Stimulated activated CD8-positive, alpha-beta memory T cell treated with anti-CD3 and anti-CD28 coated beads, Interleukin-7, amount 100 ng/mL, for 24 hours (primary cell): Measurements from ENCODE around the gene JARID2.

Experiments used
- DNase-seq: peaks from one replicate; pipeline ENCODE4 v3.0.0-alpha.2; 2020; ENCODE audit warnings: low read depth

JARID2 gene

DNA sequence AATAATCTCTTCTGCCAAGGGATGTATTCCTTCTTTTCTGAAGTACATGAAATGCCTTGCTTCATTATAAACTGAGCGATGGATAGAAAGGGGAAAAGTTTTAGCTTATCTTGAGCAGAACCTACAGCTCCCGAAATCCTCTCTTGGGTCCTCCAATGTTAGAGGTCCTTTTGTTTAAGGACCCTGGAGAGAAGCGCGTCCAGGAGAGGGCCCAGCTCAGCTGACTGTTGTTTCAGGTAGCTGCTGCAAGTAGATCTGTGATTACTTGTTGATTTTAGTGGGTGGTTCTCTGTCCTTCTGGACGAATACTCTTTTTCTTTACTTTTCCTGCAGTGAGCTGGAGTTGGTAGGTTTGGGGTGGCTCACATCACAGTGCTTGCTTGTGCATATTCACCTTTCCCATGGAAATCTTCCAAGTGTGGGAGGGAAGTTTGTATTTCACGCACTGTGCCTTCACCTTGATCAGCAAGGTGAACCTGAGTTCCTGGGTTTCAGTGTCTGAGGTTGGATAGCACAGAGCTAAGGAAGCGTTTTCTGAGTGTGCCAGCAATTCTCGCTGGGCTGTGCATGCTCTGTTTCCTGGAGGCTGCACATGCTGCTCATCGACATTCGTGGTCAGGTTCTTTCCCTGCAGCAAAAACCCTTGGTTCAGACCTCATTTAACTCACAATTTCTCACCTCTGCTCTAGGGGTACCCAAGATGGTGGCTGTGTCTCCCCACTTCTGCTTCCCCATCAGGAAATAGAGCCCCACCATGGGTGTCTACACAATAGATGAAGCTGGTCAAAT is 176.3 kb downstream of the JARID2 start:
- DNase-seq, result no peak

DNA sequence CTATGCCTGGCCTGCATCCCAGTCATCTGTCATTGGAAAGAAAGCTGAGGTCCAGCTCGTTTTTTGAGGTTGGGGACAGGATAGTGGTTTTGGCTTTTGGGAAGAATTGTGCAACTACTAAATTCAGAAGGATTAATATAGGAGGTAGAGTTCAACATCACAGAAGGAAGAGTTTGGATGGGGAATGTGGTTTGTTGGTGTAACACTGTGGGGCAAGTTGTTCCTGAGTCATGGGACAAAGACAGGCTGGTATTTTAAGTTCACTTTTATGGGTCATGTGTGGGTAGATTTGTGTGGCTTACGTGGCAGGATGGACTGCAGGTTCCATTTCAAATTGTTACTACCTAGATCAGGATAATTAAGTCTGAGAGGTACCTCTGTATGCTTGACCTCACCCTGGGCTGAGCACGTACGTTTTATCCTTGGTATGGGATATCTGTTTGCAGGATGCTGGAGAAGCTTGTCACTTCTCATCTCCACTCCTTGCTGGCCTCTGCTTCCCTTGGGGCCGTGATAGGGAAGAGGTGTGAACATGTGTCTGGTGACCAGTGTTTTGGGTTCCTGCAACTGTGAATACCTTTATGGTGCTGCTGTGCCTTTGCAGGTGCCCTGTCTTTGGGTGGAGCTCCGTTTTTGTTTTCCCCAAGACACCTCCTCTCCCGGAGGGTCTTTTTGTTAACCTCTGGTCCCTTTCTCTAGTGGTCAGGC is 177.6 kb downstream of the JARID2 start:
- DNase-seq, result no peak

DNA sequence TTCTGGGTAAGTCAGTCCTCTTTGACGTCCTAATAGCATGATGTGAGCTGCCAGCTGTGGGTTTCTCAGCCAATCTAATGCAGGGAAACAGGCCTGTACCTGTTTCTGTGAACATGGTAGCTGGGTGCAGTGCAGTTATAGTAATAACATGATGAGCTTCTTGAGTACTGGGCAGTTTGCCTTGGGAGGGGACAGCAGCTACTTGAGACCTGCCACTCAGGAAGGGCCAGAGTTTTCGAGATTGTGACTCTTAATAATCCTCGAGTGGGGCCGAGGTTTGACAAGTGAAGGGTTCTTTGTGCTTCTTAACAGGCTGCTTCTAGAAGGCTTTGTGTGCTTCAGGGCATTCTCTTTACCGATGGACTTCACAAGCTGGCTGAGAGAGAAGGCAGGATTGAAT is 180.1 kb downstream of the JARID2 start:
- no peak for DNase-seq

- DNase-seq, result no peak
These were observed 180.5 kb downstream of the JARID2 start for GRCh38 chr6:15426395-15426794.

DNA sequence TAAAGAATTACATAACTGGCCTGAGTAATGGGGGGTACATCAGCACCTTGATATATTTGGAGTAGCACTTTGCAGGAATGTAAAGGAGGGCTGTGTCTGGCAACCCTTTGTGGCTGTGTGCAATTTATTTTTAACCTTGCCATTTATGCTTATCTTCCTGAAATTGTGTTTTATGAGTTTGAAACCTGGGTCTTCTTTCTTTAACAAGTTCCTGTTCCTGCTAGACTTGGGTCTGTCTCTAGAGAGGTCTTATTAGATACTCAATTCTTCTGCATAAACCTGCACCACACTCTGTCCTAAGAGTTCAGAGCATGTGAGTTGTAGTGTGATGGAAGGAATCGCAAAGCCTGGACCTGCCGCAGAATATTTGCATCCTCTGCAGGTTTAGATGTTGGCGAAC is 181.0 kb downstream of the JARID2 start:
- no peak for DNase-seq

- DNase-seq, result no peak
These were observed 181.6 kb downstream of the JARID2 start for GRCh38 chr6:15427331-15428070.

- DNase-seq, result no peak
These were observed 183.6 kb downstream of the JARID2 start for GRCh38 chr6:15429141-15430110.

DNA sequence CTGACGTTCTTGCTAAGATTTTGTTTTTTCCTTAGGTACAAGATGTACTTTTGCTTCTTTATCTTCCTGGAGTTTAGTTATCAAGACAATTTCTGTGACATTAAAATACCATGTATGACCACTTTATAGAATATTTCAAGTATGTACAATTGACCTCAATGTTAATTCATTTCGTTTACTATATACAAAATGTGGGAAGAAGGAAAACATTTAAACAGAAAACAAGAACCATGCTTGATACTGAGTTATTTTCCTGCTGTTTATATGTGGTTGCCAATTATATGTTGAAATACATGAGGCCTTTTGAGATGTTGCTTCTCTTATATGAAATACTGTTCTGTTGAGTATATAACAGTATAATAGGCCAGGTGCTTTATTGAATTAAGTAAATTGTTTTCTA is 184.3 kb downstream of the JARID2 start:
- no peak for DNase-seq

GRCh38 chr6:15430931-15431405 is 185.1 kb downstream of the JARID2 start:
- DNase-seq, result no peak

DNA sequence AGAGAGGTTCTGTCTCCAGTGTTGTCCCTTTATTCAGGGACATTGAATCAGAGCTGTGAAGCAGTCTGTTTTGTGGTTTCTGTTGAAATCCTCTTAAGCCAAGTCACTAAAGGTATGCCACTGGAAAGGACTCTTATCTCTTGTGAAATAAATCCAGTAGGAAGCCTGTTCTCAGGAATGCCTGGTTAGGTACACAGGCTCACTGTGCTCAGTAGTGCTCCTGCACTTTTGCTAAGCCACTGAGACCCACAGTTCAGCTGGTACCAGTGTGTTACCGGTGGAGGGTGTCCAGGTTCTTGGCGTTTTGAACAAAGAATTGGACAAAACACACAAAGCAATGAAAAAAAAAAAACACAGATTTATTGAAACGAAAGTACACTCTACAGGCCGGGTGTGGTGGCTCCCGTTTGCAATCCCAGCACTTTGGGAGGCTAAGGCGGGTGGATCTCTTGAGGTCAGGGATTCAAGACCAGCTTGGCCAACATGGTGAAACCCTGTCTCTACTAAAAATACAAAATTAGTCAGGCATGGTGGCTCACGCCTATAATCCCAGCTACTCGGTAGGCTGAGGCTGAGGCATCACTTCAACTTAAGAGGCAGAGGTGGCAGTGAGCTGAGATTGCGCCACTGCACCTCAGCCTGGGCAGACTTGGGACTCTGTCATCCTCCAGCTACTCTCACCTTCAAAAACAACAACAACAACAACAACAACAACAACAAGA is 186.1 kb downstream of the JARID2 start:
- no peak for DNase-seq

GRCh38 chr6:15433511-15433861 is 187.6 kb downstream of the JARID2 start:
- no peak for DNase-seq

DNA sequence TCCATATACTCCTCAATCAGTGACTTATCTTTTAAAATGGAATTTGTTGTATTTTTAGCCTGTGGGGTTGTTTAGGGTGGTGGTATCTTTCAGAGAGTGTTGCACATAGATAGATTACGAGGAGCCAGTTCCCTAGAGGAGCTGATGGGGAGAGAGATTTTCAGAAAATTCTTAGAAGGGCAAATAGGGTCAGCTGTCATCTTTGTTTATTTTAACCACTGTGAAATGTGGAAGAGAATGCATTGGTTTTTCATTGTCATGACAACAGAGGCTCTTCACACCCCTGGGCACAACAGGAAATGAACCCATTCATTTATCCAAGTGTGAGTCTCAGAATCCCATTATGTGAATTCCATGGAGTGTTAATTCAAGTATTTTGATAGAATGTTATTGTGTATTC is 188.4 kb downstream of the JARID2 start:
- DNase-seq, result no peak

- no peak for DNase-seq
These were observed 189.0 kb downstream of the JARID2 start for GRCh38 chr6:15434823-15435380.

- no peak for DNase-seq
These were observed 189.6 kb downstream of the JARID2 start for GRCh38 chr6:15435468-15435867.

GRCh38 chr6:15436451-15436850 is 190.6 kb downstream of the JARID2 start:
- no peak for DNase-seq

GRCh38 chr6:15437090-15437635 is 191.3 kb downstream of the JARID2 start:
- no peak for DNase-seq

DNA sequence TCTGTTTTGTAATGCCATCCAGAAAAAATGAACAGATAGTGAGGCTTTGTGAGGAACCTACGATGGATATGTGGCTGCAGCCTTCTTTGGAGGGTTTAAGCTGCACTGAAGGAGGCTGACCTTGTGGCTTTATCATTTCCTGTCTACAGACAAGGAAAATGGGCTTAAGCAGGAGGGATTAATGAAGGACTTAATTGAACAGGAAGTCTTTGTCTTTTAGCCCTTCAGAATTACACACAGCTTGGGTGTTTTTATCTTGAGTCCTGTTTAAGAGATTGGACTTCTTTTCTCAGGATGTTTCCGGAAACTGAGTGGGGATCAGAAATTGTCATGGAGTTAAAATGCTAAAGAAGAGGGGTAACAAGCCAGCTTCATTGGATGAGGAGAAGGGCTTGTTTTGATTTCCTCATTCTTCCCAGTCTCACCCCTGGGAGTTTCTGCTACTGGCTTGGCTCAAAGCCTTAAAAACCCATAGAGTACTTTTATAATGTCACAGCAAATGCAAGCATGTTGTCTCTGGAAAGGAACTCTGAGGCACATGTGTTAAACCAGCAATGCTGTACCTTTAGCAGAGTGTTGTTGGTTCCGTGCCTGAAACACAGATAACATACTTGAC is 193.6 kb downstream of the JARID2 start:
- DNase-seq, result no peak

DNA sequence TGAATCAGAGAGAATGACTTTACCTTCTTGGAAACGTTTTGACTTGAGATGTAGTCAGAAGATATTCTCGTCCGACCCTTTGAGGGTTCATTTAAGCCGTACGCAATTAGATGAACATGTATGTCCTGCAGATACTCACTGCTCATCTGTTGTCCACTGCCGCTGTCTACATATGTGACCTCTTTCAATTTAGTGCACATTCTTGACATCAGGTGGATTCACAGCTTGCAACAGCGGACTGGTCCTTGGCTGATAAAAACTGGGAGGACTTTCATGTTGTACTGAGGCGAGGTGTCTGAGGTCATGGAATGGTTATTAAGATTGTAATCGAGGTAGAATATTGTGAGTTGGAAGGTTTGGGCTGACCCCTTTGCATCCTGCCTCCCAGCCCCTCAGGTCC is 194.2 kb downstream of the JARID2 start:
- DNase-seq, result no peak

DNA sequence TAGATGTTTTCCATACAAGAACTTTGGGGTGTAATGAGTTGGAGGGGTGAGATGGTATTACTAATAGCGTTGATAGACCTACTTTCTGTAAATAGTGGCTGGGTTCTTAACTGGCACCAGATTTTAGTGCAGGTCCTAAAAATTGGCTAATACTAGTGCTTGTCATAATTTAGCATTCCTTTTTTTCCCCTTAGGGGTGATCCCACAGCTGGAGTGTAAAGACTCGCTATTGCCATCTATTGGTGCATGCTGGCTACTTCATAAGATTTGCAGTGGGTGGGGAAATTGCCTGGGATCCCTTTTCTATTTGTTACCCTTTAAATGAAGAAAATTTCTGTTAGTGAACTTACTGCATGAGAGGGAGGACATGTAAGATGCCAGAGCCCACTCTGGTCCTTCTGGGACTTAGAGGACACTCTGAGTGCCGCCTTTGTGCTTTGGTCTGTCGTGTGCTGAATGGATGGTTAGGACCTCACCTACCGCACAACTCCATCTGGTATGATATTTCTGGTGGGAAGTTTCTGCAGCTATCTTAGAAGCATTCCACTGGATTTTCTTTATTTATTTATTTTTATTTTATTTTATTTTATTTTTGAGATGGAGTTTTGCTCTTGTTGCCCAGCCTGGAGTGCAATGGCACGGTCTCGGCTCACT is 195.5 kb downstream of the JARID2 start:
- DNase-seq, result no peak
